ENCODE measurements around the gene PPEF2. TPM values are rescaled to one million over a fixed set of nuclear protein-coding genes. Genes with fewer than 3 reads are reported as not detected.

The PPEF2 gene
- total RNA-seq, 1 donor from 2014 or later: not detected

DNA sequence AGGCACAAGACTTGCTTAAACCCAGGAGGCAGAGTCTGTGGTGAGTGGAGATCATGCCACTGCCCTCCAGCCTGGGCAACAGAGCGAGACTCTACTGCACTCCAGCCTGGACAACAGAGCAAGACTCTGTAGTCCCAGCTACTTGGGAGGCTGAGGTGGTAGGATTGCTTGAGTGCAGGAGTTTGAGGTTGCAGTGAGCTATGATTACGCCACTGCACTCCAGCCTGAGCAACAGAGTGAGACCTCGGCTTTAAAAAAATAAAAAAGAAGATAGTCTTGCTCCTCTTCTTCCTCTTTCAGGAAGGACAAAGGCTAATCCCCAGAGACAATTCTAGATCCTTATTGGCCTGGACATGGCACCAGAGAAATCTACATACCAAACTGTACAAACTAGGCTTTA lies 5.7 kb upstream of the PPEF2 start:
- H3K36me3 ChIP-seq (ENCODE audit: control insufficient read depth in 3 of 3, insufficient read depth in 3 of 3, low read length in 3 of 3): no peaks in the 10 kb centered on the region
- no peaks in the 10 kb centered on the region for H3K9me3 ChIP-seq (ENCODE audit: control insufficient read depth in 3 of 3, low read length in 3 of 3)
- no peaks in the 10 kb centered on the region for H3K4me1 ChIP-seq (ENCODE audit: control insufficient read depth in 3 of 3, insufficient read depth in 3 of 3, low read length in 3 of 3)
- no peak overlapping the region for H3K4me3 ChIP-seq (ENCODE audit: low read length in 3 of 3)
- no peak overlapping the region for H3K27ac ChIP-seq (ENCODE audit: low read depth, low read length)
- H3K9ac ChIP-seq (ENCODE audit: low read depth in 1 of 3, low read length in 3 of 3): no peak overlapping the region
- no peaks in the 10 kb centered on the region for H3K27me3 ChIP-seq (ENCODE audit: control insufficient read depth in 3 of 3, insufficient read depth in 3 of 3, low read length in 3 of 3)

- Histone ChIP-seq H3K9me3 (ENCODE audit: control insufficient read depth in 3 of 3, low read length in 3 of 3) (no peaks in the 10 kb centered on the region), H3K4me1 (ENCODE audit: control insufficient read depth in 3 of 3, insufficient read depth in 3 of 3, low read length in 3 of 3) (no peaks in the 10 kb centered on the region), H3K9ac (ENCODE audit: low read depth in 1 of 3, low read length in 3 of 3) (no peak overlapping the region), H3K27me3 (ENCODE audit: control insufficient read depth in 3 of 3, insufficient read depth in 3 of 3, low read length in 3 of 3) (no peaks in the 10 kb centered on the region), H3K27ac (ENCODE audit: low read depth, low read length) (no peak overlapping the region), H3K36me3 (ENCODE audit: control insufficient read depth in 3 of 3, insufficient read depth in 3 of 3, low read length in 3 of 3) (no peaks in the 10 kb centered on the region), H3K4me3 (ENCODE audit: low read length in 3 of 3) (no peak overlapping the region)
Measured at GRCh38 chr4:75904076-75904475, 1.8 kb upstream of the PPEF2 start.

DNA sequence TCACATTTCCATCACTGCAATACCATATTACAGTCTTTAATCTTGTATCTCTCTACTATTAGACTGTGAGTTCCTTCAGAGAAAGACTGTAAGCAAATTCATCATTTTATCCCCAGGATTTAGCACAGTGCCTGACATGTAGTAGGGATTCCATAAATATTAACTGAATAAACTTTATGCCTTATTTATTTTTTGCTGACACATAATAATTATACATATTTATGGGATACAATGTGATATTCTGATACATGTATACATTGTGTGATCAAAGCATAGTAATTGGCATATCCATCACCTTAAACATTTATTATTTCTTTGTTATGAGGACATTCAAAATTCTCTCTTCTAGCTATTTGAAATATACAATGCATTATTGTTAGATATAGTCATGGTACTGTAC lies 3.7 kb downstream of the PPEF2 start:
- no peaks in the 10 kb centered on the region for H3K36me3 ChIP-seq (ENCODE audit: control insufficient read depth in 3 of 3, insufficient read depth in 3 of 3, low read length in 3 of 3)
- no peak overlapping the region for H3K9ac ChIP-seq (ENCODE audit: low read depth in 1 of 3, low read length in 3 of 3)
- no peaks in the 10 kb centered on the region for H3K9me3 ChIP-seq (ENCODE audit: control insufficient read depth in 3 of 3, low read length in 3 of 3)
- H3K4me3 ChIP-seq (ENCODE audit: low read length in 3 of 3): no peak overlapping the region
- no peak overlapping the region for H3K27ac ChIP-seq (ENCODE audit: low read depth, low read length)
- H3K4me1 ChIP-seq (ENCODE audit: control insufficient read depth in 3 of 3, insufficient read depth in 3 of 3, low read length in 3 of 3): no peaks in the 10 kb centered on the region
- H3K27me3 ChIP-seq (ENCODE audit: control insufficient read depth in 3 of 3, insufficient read depth in 3 of 3, low read length in 3 of 3): no peaks in the 10 kb centered on the region

DNA sequence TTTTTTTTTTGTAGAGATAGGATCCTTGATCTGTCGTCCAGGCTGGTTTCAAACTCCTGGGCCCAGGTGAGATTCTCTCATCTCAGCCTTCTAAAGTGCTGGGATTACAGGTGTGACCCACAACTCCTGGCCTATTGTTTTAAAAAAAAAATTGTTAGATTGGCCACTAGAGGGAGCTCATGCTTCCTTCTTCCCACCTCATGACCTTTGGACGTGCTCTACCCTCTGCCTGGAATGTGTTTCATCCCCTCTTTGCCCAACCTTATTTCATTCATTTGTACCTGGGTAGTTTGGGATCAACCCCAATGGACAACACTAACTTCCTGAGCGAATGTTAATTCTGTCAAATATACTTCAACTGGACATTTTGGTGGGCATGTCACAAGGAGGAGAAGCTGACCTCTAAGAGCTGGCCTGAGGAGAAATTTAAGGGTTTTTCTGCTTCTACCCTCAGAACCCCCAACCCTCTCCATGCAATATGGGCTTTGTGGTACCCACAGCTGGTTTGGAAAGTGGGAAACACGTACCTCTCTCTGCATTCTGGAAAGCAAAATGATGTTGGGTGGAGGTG lies 6.4 kb downstream of the PPEF2 start:
- H3K27ac ChIP-seq (ENCODE audit: low read depth, low read length): no peak overlapping the region
- H3K4me3 ChIP-seq (ENCODE audit: low read length in 3 of 3): no peak overlapping the region
- peaks cover 0 to 4% (median 0%) of the 10 kb centered on the region in 3 donors for H3K27me3 ChIP-seq (ENCODE audit: control insufficient read depth in 3 of 3, insufficient read depth in 3 of 3, low read length in 3 of 3)
- H3K36me3 ChIP-seq (ENCODE audit: control insufficient read depth in 3 of 3, insufficient read depth in 3 of 3, low read length in 3 of 3): no peaks in the 10 kb centered on the region
- no peaks in the 10 kb centered on the region for H3K4me1 ChIP-seq (ENCODE audit: control insufficient read depth in 3 of 3, insufficient read depth in 3 of 3, low read length in 3 of 3)
- no peaks in the 10 kb centered on the region for H3K9me3 ChIP-seq (ENCODE audit: control insufficient read depth in 3 of 3, low read length in 3 of 3)
- no peak overlapping the region for H3K9ac ChIP-seq (ENCODE audit: low read depth in 1 of 3, low read length in 3 of 3)

DNA sequence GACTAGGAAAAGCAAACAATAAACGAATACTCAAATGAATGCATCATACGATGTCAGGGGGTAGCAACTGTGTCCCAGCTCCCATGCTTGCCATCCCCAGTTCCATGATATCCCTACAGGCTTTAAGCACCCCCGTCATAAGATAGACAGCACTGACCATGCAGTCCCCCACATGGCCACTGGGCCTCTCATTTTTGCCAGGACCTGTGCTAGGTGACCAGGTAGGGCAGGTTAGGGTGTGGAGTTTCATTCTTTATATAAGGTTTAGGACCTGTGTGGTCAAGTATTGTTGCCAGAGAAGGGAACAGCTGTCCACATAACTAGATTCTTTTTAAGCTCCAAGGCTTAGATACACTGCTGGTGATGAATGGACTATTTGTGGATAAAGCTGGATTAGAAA lies 9.7 kb downstream of the PPEF2 start:
- no peak overlapping the region for H3K9ac ChIP-seq (ENCODE audit: low read depth in 1 of 3, low read length in 3 of 3)
- H3K9me3 ChIP-seq (ENCODE audit: control insufficient read depth in 3 of 3, low read length in 3 of 3): no peaks in the 10 kb centered on the region
- H3K4me3 ChIP-seq (ENCODE audit: low read length in 3 of 3): no peak overlapping the region
- peaks cover 0 to 4% (median 0%) of the 10 kb centered on the region in 3 donors for H3K27me3 ChIP-seq (ENCODE audit: control insufficient read depth in 3 of 3, insufficient read depth in 3 of 3, low read length in 3 of 3)
- no peaks in the 10 kb centered on the region for H3K36me3 ChIP-seq (ENCODE audit: control insufficient read depth in 3 of 3, insufficient read depth in 3 of 3, low read length in 3 of 3)
- H3K4me1 ChIP-seq (ENCODE audit: control insufficient read depth in 3 of 3, insufficient read depth in 3 of 3, low read length in 3 of 3): no peaks in the 10 kb centered on the region
- no peak overlapping the region for H3K27ac ChIP-seq (ENCODE audit: low read depth, low read length)

- H3K36me3 ChIP-seq (ENCODE audit: control insufficient read depth in 3 of 3, insufficient read depth in 3 of 3, low read length in 3 of 3): no peaks in the 10 kb centered on the region
- no peak overlapping the region for H3K9ac ChIP-seq (ENCODE audit: low read depth in 1 of 3, low read length in 3 of 3)
- no peaks in the 10 kb centered on the region for H3K4me1 ChIP-seq (ENCODE audit: control insufficient read depth in 3 of 3, insufficient read depth in 3 of 3, low read length in 3 of 3)
- no peaks in the 10 kb centered on the region for H3K9me3 ChIP-seq (ENCODE audit: control insufficient read depth in 3 of 3, low read length in 3 of 3)
- H3K4me3 ChIP-seq (ENCODE audit: low read length in 3 of 3): no peak overlapping the region
- H3K27me3 ChIP-seq (ENCODE audit: control insufficient read depth in 3 of 3, insufficient read depth in 3 of 3, low read length in 3 of 3): peaks cover 0 to 4% (median 0%) of the 10 kb centered on the region in 3 donors
- no peak overlapping the region for H3K27ac ChIP-seq (ENCODE audit: low read depth, low read length)
Measured at GRCh38 chr4:75891611-75892010, 10.6 kb downstream of the PPEF2 start.

- Histone ChIP-seq H3K27ac (ENCODE audit: low read depth, low read length) (no peak overlapping the region), H3K36me3 (ENCODE audit: control insufficient read depth in 3 of 3, insufficient read depth in 3 of 3, low read length in 3 of 3) (no peaks in the 10 kb centered on the region), H3K4me1 (ENCODE audit: control insufficient read depth in 3 of 3, insufficient read depth in 3 of 3, low read length in 3 of 3) (no peaks in the 10 kb centered on the region), H3K9me3 (ENCODE audit: control insufficient read depth in 3 of 3, low read length in 3 of 3) (no peaks in the 10 kb centered on the region), H3K27me3 (ENCODE audit: control insufficient read depth in 3 of 3, insufficient read depth in 3 of 3, low read length in 3 of 3) (peaks cover 0 to 4% (median 0%) of the 10 kb centered on the region in 3 donors), H3K4me3 (ENCODE audit: low read length in 3 of 3) (no peak overlapping the region), H3K9ac (ENCODE audit: low read depth in 1 of 3, low read length in 3 of 3) (no peak overlapping the region)
Measured at GRCh38 chr4:75889537-75890199, 12.6 kb downstream of the PPEF2 start.

DNA sequence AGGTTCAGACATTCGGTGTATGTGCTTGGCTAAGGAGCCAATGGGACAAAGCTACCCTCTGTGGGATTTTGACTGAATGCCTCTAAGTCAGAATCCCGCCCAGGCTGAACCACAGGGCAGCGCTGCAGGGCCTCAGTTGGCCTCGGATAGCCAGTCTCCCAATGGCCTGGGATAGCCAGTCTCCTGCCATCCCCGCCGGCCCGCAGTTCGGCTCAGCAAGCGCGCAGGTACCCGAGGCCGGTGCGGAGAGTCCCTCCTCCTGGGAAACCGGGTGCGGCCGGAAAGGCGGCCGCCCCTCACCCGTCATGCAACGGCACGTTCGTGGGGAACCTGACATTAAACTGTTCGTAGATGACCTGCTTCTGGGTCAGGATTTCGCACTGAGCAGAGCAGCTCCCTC lies 16.1 kb downstream of the PPEF2 start:
- no peaks in the 10 kb centered on the region for H3K4me1 ChIP-seq (ENCODE audit: control insufficient read depth in 3 of 3, insufficient read depth in 3 of 3, low read length in 3 of 3)
- H3K9me3 ChIP-seq (ENCODE audit: control insufficient read depth in 3 of 3, low read length in 3 of 3): no peaks in the 10 kb centered on the region
- H3K9ac ChIP-seq (ENCODE audit: low read depth in 1 of 3, low read length in 3 of 3): no peak overlapping the region
- no peak overlapping the region for H3K27ac ChIP-seq (ENCODE audit: low read depth, low read length)
- H3K36me3 ChIP-seq (ENCODE audit: control insufficient read depth in 3 of 3, insufficient read depth in 3 of 3, low read length in 3 of 3): no peaks in the 10 kb centered on the region
- no peaks in the 10 kb centered on the region for H3K27me3 ChIP-seq (ENCODE audit: control insufficient read depth in 3 of 3, insufficient read depth in 3 of 3, low read length in 3 of 3)
- no peak overlapping the region for H3K4me3 ChIP-seq (ENCODE audit: low read length in 3 of 3)

DNA sequence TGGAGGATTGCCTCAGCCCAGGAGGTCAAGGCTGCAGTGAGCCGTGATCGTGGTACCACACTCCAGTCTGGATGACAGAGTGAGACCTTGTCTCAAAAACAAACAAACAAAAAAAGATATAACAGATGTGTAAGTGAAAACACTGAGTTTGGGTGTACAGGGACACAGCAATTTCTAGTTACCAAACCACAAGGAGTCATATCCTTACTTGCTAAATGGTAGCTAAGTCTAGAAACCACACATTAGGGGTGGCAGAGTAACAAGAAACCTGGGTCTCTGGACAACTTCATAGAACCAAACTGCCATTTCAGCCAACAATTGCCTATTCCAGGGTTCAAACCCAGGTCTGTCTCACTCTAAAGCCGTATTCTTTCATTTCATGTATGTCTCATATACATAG lies 20.8 kb downstream of the PPEF2 start:
- no peaks in the 10 kb centered on the region for H3K4me1 ChIP-seq (ENCODE audit: control insufficient read depth in 3 of 3, insufficient read depth in 3 of 3, low read length in 3 of 3)
- no peak overlapping the region for H3K9ac ChIP-seq (ENCODE audit: low read depth in 1 of 3, low read length in 3 of 3)
- no peaks in the 10 kb centered on the region for H3K36me3 ChIP-seq (ENCODE audit: control insufficient read depth in 3 of 3, insufficient read depth in 3 of 3, low read length in 3 of 3)
- H3K9me3 ChIP-seq (ENCODE audit: control insufficient read depth in 3 of 3, low read length in 3 of 3): no peaks in the 10 kb centered on the region
- H3K4me3 ChIP-seq (ENCODE audit: low read length in 3 of 3): no peak overlapping the region
- no peaks in the 10 kb centered on the region for H3K27me3 ChIP-seq (ENCODE audit: control insufficient read depth in 3 of 3, insufficient read depth in 3 of 3, low read length in 3 of 3)
- H3K27ac ChIP-seq (ENCODE audit: low read depth, low read length): no peak overlapping the region

DNA sequence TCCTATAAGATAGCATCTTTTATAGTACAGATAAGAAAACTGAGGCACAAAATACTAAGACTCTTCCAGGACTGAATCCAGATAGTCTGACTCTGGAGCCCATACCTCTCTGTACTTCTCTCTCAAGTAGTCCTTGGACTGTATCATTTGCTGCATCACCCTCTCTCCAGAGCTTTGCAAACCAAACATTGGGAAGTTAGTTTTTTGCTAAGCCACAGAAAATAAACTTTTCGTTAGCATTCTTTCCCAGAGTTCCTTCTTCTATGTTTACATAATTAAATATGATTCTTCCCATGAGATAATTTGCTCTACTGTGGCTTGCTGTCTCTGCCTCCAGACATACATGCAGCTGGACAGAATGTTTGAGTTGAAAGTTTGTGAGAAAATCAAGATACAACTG lies 22.0 kb downstream of the PPEF2 start:
- Histone ChIP-seq H3K36me3 (ENCODE audit: control insufficient read depth in 3 of 3, insufficient read depth in 3 of 3, low read length in 3 of 3) (no peaks in the 10 kb centered on the region), H3K27ac (ENCODE audit: low read depth, low read length) (no peak overlapping the region), H3K4me3 (ENCODE audit: low read length in 3 of 3) (no peak overlapping the region), H3K9ac (ENCODE audit: low read depth in 1 of 3, low read length in 3 of 3) (no peak overlapping the region), H3K9me3 (ENCODE audit: control insufficient read depth in 3 of 3, low read length in 3 of 3) (no peaks in the 10 kb centered on the region), H3K4me1 (ENCODE audit: control insufficient read depth in 3 of 3, insufficient read depth in 3 of 3, low read length in 3 of 3) (no peaks in the 10 kb centered on the region), H3K27me3 (ENCODE audit: control insufficient read depth in 3 of 3, insufficient read depth in 3 of 3, low read length in 3 of 3) (no peaks in the 10 kb centered on the region)

All from skeletal muscle tissue (tissue), 4 donors.